ENCODE measurements around the gene CA10. TPM values are rescaled to one million over a fixed set of nuclear protein-coding genes. Genes with fewer than 3 reads are reported as not detected.

The CA10 gene
- total RNA-seq, 1 donor: not detected

DNA sequence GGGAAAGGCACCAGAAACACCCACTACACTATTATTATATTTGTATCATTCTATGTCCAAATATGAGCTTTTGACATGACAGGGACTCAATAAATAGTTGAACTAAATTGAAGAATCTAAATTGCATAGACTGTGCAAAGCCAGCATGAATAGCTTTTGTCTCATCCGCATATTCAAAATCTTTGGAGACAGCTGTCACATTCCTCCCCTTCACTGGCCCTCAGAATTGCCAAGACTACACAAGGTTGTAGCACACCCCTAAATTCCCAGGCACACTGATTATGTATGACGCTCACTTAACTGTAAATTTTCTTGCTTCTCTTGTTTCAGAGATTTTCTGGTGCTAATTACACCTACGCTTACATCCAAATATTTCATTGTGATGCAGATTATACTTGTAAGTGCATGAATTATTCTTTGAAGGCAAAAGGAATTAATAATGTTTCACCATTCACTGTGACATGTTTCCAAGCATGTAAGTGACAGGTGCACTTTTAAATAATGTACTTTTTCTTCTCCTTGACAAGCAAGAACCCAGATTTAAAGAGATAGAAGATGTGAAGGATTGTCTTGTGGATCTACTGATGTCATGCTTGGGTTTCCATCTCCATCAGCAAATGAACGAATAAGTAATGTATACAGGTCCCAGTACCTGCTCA is 47.5 kb downstream of the CA10 start:
- DNase-seq (ENCODE audit: insufficient read length, low spot score, missing footprints): no peak
- Histone ChIP-seq H3K27me3 (ENCODE audit: insufficient read depth, low read length) (no peaks in the 10 kb centered on the region), H3K4me3 (ENCODE audit: insufficient read depth, low read length) (no peak overlapping the region), H3K4me2 (ENCODE audit: insufficient read depth, low read length) (no peak overlapping the region), H4K20me1 (ENCODE audit: insufficient read depth, low read length) (no peaks in the 10 kb centered on the region), H3K9me3 (ENCODE audit: low read depth, low read length) (no peaks in the 10 kb centered on the region), H3K4me1 (ENCODE audit: insufficient read depth, low read length) (no peaks in the 10 kb centered on the region), H2AFZ (ENCODE audit: low read length) (no peak overlapping the region), H3K27ac (ENCODE audit: low read depth, low read length) (no peak overlapping the region), H3K79me2 (ENCODE audit: insufficient read depth, low read length) (no peaks in the 10 kb centered on the region), H3K36me3 (ENCODE audit: insufficient read depth, low read length) (no peaks in the 10 kb centered on the region)
- TF ChIP-seq, protein P1, sequence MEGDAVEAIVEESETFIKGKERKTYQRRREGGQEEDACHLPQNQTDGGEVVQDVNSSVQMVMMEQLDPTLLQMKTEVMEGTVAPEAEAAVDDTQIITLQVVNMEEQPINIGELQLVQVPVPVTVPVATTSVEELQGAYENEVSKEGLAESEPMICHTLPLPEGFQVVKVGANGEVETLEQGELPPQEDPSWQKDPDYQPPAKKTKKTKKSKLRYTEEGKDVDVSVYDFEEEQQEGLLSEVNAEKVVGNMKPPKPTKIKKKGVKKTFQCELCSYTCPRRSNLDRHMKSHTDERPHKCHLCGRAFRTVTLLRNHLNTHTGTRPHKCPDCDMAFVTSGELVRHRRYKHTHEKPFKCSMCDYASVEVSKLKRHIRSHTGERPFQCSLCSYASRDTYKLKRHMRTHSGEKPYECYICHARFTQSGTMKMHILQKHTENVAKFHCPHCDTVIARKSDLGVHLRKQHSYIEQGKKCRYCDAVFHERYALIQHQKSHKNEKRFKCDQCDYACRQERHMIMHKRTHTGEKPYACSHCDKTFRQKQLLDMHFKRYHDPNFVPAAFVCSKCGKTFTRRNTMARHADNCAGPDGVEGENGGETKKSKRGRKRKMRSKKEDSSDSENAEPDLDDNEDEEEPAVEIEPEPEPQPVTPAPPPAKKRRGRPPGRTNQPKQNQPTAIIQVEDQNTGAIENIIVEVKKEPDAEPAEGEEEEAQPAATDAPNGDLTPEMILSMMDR (IDR thresholded peaks at IDR 0.05; ENCODE audit: extremely low read depth, low read depth, low read length): no peak

DNA sequence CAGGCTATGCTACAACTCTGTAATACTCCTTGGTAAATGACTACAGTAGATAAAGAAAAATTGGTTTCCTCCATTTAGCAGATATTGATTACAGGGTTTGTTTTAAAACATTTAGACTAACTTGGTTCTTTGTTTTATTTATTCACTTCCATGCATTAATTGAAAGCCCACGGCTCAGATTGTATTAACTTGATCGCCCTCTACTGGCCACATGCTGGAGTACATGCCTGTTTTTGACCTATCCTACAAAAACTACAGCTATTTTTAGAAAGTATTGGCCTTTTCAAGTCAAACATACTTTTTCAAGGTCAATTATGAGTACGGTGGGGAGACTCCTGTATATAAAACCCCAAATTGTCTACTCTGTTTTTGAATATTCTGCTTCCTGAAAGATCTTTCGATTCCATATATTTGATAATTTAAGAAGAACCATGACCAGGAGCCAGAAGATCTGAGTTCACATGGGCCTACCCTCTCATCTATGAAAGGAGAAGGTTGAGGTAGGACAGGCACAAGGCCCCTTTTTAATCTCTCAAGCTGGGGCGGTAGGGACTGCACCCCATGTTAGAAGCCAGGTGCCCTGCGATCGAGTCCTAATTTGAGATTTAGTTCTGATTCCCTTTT is 51.8 kb downstream of the CA10 start:
- Histone ChIP-seq H4K20me1 (ENCODE audit: insufficient read depth, low read length) (no peaks in the 10 kb centered on the region), H2AFZ (ENCODE audit: low read length) (no peak overlapping the region), H3K4me3 (ENCODE audit: insufficient read depth, low read length) (no peak overlapping the region), H3K27ac (ENCODE audit: low read depth, low read length) (no peak overlapping the region), H3K4me1 (ENCODE audit: insufficient read depth, low read length) (no peaks in the 10 kb centered on the region), H3K4me2 (ENCODE audit: insufficient read depth, low read length) (no peak overlapping the region), H3K79me2 (ENCODE audit: insufficient read depth, low read length) (no peaks in the 10 kb centered on the region), H3K9me3 (ENCODE audit: low read depth, low read length) (no peaks in the 10 kb centered on the region), H3K36me3 (ENCODE audit: insufficient read depth, low read length) (no peaks in the 10 kb centered on the region), H3K27me3 (ENCODE audit: insufficient read depth, low read length) (no peaks in the 10 kb centered on the region)
- peak; percentile 74 for DNase-seq (ENCODE audit: insufficient read length, low spot score, missing footprints)
- TF ChIP-seq, protein P1 (IDR thresholded peaks at IDR 0.05; ENCODE audit: extremely low read depth, low read depth, low read length): peak; percentile 80

DNA sequence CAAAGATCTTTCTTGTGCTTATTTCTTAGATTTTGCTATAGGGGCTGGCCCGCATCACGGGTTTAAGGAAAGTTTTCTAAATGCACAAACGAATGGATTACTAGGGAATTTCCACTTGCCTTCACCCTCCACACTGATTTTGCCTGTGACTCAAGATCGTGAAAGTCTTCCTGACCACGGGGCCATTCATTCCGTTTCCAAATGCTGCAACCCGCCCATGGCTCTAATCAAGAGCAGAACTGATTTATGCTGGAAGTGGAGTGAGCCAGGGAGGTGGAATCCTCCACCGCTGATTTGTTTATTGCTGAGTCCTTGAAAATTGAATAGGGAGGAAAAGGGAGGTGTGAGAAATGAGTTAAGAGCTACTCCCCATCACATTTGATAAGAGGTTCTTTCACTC is 52.4 kb downstream of the CA10 start:
- Histone ChIP-seq H3K4me1 (ENCODE audit: insufficient read depth, low read length) (no peaks in the 10 kb centered on the region), H3K4me3 (ENCODE audit: insufficient read depth, low read length) (no peak overlapping the region), H3K79me2 (ENCODE audit: insufficient read depth, low read length) (no peaks in the 10 kb centered on the region), H3K9me3 (ENCODE audit: low read depth, low read length) (no peaks in the 10 kb centered on the region), H3K4me2 (ENCODE audit: insufficient read depth, low read length) (no peak overlapping the region), H3K27me3 (ENCODE audit: insufficient read depth, low read length) (no peaks in the 10 kb centered on the region), H4K20me1 (ENCODE audit: insufficient read depth, low read length) (no peaks in the 10 kb centered on the region), H3K27ac (ENCODE audit: low read depth, low read length) (no peak overlapping the region), H2AFZ (ENCODE audit: low read length) (no peak overlapping the region), H3K36me3 (ENCODE audit: insufficient read depth, low read length) (no peaks in the 10 kb centered on the region)
- DNase-seq (ENCODE audit: insufficient read length, low spot score, missing footprints): no peak
- TF ChIP-seq, protein P1 (IDR thresholded peaks at IDR 0.05; ENCODE audit: extremely low read depth, low read depth, low read length): no peak

DNA sequence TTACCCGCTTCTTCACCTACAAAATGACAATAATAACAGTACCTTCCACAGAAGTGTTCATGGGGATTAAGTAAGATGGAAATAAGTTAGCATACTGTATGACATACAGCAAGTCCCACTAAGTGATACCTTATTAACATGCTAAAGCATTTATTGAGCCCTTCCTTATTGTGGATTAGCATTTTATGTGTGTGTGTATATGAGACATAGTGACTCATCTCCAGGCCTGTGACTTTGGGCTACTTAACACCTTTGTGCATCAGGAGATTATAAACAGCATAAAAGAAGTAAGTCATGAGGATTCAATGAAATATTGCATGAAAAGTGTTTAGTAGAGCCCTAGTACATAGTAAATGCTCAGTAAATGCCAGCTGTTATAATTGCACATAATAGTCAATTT is 52.9 kb downstream of the CA10 start:
- H3K4me1 ChIP-seq (ENCODE audit: insufficient read depth, low read length): no peaks in the 10 kb centered on the region
- no peak for DNase-seq (ENCODE audit: insufficient read length, low spot score, missing footprints)
- no peak overlapping the region for H2AFZ ChIP-seq (ENCODE audit: low read length)
- no peaks in the 10 kb centered on the region for H3K9me3 ChIP-seq (ENCODE audit: low read depth, low read length)
- no peak overlapping the region for H3K4me2 ChIP-seq (ENCODE audit: insufficient read depth, low read length)
- no peaks in the 10 kb centered on the region for H3K79me2 ChIP-seq (ENCODE audit: insufficient read depth, low read length)
- H3K27me3 ChIP-seq (ENCODE audit: insufficient read depth, low read length): no peaks in the 10 kb centered on the region
- H3K27ac ChIP-seq (ENCODE audit: low read depth, low read length): no peak overlapping the region
- no peaks in the 10 kb centered on the region for H4K20me1 ChIP-seq (ENCODE audit: insufficient read depth, low read length)
- H3K4me3 ChIP-seq (ENCODE audit: insufficient read depth, low read length): no peak overlapping the region
- TF ChIP-seq, protein P1 (IDR thresholded peaks at IDR 0.05; ENCODE audit: extremely low read depth, low read depth, low read length): no peak
- H3K36me3 ChIP-seq (ENCODE audit: insufficient read depth, low read length): no peaks in the 10 kb centered on the region
